HG02610 (cell line): ENCODE measurements around the gene PTPN5.
"Not testable (repeated sequence)": the region's sequence is repeated elsewhere in the genome, so short reads cannot be mapped to it uniquely, and the experiment has no call there.

Experiments used
- ATAC-seq: cut with Tn5 transposase; IDR thresholded peaks from one replicate; pipeline ENCODE4 v1.9.1; 2021; ENCODE audit warnings: mild to moderate bottlenecking, moderate library complexity; ENCODE audit not compliant: unreplicated experiment

Gene PTPN5

GRCh38 chr11:18692941-18693760 lies 98.4 kb downstream of the PTPN5 start:
- no peak for ATAC-seq

GRCh38 chr11:18691467-18692140 lies 100.0 kb downstream of the PTPN5 start:
- not testable (repeated sequence) for ATAC-seq

DNA sequence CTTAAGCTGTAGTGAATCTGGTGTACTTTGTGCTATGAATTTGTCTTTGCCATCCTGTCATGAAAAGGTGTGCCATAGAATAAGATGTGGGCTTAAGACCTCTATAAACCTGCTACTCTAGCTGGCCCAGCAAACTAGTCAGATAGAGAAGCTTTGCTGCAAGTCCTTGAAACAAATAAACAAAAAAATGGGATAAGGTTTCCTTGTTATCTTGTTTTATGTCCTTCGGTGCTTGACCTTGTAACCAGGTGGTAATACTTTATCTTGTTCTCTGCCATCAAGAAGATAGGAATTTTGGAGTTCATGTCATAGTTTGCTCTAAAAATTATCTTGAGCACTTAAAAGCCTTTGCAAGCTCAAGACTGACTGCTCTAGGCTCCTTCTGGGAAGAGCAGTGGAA lies 107.3 kb downstream of the PTPN5 start:
- no peak for ATAC-seq

- no peak for ATAC-seq
These were observed 109.1 kb downstream of the PTPN5 start for GRCh38 chr11:18682466-18682865.

GRCh38 chr11:18681949-18682348 lies 109.6 kb downstream of the PTPN5 start:
- not testable (repeated sequence) for ATAC-seq
